ENCODE measurements around the gene MPRIP. TPM values are rescaled to one million over a fixed set of nuclear protein-coding genes. Genes with fewer than 3 reads are reported as not detected.

The MPRIP gene
- total RNA-seq, 1 donor: 86.5 TPM

GRCh38 chr17:17058304-17058703 lies 16.0 kb downstream of the MPRIP start:
- H3K4me3 ChIP-seq (ENCODE audit: low read depth, low read length): no peak overlapping the region
- no peak for TF ChIP-seq CTCF (IDR thresholded peaks at IDR 0.05; ENCODE audit: insufficient read depth, low read length)
- no peak for DNase-seq (ENCODE audit: low read depth)

GRCh38 chr17:17059301-17059890 lies 17.1 kb downstream of the MPRIP start:
- no peak overlapping the region for H3K4me3 ChIP-seq (ENCODE audit: low read depth, low read length)
- DNase-seq (ENCODE audit: low read depth): no peak
- no peak for TF ChIP-seq CTCF (IDR thresholded peaks at IDR 0.05; ENCODE audit: insufficient read depth, low read length)

DNA sequence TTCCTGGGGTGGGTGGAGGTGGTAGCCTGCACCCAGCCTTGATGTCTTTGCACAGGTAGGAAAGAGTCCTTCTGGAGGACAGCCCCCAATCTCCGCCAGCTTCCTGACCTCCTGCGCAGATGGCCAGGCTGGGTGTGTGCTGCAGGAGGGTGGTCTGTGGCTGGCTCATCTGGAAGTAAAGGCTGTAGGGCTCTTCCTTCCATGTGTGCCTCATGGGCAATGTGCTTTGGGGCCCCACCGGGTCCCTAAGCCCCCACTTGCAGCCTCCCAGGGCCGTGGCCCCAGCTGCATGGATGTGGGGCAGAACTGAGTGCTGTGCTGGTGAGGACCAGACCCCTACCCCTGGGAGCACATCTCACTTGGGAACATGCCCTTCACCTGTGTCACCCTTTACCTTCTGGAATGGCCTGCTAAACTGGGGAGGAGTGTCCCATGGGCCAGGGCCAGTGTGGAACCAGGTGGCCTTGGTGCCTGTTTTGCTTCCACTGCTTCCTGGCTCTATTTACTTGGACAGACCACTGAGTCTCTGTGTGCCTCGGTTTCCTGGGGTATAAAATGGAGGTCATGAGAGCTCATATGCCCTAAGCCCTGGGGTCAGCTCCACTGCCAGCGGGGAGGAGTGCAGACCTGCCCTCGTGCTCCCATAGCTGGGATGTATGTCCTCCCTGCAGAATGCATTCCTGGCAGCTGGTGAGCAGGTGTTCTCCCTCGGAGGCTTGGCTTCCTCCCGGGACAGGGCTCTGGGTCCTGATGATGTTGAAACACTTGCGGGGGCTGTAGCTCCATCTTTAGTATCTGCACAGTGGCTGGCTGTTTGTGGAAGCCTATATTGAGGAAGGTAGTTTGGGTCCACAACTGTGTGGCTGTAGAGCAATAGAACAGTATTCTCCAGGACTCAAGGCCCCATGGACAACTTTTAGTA lies 18.0 kb downstream of the MPRIP start:
- H3K4me3 ChIP-seq (ENCODE audit: low read depth, low read length): no peak overlapping the region
- DNase-seq (ENCODE audit: low read depth): no peak

GRCh38 chr17:17060930-17061329 lies 18.7 kb downstream of the MPRIP start:
- H3K4me3 ChIP-seq (ENCODE audit: low read depth, low read length): no peak overlapping the region
- no peak for TF ChIP-seq CTCF (IDR thresholded peaks at IDR 0.05; ENCODE audit: insufficient read depth, low read length)
- DNase-seq (ENCODE audit: low read depth): no peak

More for the DNA sequence above, 18.0 kb downstream of the MPRIP start:
- no peak for TF ChIP-seq CTCF (IDR thresholded peaks at IDR 0.05; ENCODE audit: insufficient read depth, low read length)

- TF ChIP-seq CTCF (IDR thresholded peaks at IDR 0.05; ENCODE audit: insufficient read depth, low read length): no peak
- no peak overlapping the region for H3K4me3 ChIP-seq (ENCODE audit: low read depth, low read length)
- no peak for DNase-seq (ENCODE audit: low read depth)
Measured at GRCh38 chr17:17061516-17061915, 19.3 kb downstream of the MPRIP start.

GRCh38 chr17:17062356-17062755 lies 20.1 kb downstream of the MPRIP start:
- H3K4me3 ChIP-seq (ENCODE audit: low read depth, low read length): no peak overlapping the region
- peak; percentile 44 for DNase-seq (ENCODE audit: low read depth)
- no peak for TF ChIP-seq CTCF (IDR thresholded peaks at IDR 0.05; ENCODE audit: insufficient read depth, low read length)
